Hepatic stellate cell (primary cell): Measurements from ENCODE around the gene ATP10B.
"Not testable (repeated sequence)": the region's sequence is repeated elsewhere in the genome, so short reads cannot be mapped to it uniquely, and the experiment has no call there.

ENCODE experiments used
- DNase-seq: peaks from one replicate; pipeline ENCODE4 v3.0.0; 2011; ENCODE audit warnings: low spot score

Gene ATP10B

GRCh38 chr5:160749682-160750081 is 102.3 kb downstream of the ATP10B start:
- DNase-seq = no peak

GRCh38 chr5:160749026-160749425 is 103.0 kb downstream of the ATP10B start:
- DNase-seq = no peak

- no peak for DNase-seq
Observed at GRCh38 chr5:160747987-160748386, 104.0 kb downstream of the ATP10B start.

- no peak for DNase-seq
Observed at GRCh38 chr5:160747559-160747958, 104.5 kb downstream of the ATP10B start.

GRCh38 chr5:160744268-160745101 is 107.5 kb downstream of the ATP10B start:
- DNase-seq = no peak

- no peak for DNase-seq
Observed at GRCh38 chr5:160743027-160743426, 109.0 kb downstream of the ATP10B start.

- DNase-seq = no peak
Observed at GRCh38 chr5:160742446-160742845, 109.6 kb downstream of the ATP10B start.

- no peak for DNase-seq
Observed at GRCh38 chr5:160727296-160727997, 124.6 kb downstream of the ATP10B start.

- no peak for DNase-seq
Observed at GRCh38 chr5:160726721-160727120, 125.3 kb downstream of the ATP10B start.

- DNase-seq = no peak
Observed at GRCh38 chr5:160720822-160721221, 131.2 kb downstream of the ATP10B start.

- DNase-seq = not testable (repeated sequence)
Observed at GRCh38 chr5:160715508-160715907, 136.5 kb downstream of the ATP10B start.

GRCh38 chr5:160703547-160704189 is 148.3 kb downstream of the ATP10B start:
- DNase-seq = no peak

GRCh38 chr5:160702934-160703333 is 149.1 kb downstream of the ATP10B start:
- no peak for DNase-seq

GRCh38 chr5:160702311-160702803 is 149.7 kb downstream of the ATP10B start:
- DNase-seq = no peak

- no peak for DNase-seq
Observed at GRCh38 chr5:160701403-160701802, 150.6 kb downstream of the ATP10B start.

GRCh38 chr5:160699301-160699700 is 152.7 kb downstream of the ATP10B start:
- DNase-seq = no peak

GRCh38 chr5:160697281-160697680 is 154.7 kb downstream of the ATP10B start:
- DNase-seq = no peak

- no peak for DNase-seq
Observed at GRCh38 chr5:160694896-160695295, 157.1 kb downstream of the ATP10B start.

GRCh38 chr5:160693831-160694465 is 158.1 kb downstream of the ATP10B start:
- DNase-seq = no peak

- no peak for DNase-seq
Observed at GRCh38 chr5:160692271-160692670, 159.7 kb downstream of the ATP10B start.

- no peak for DNase-seq
Observed at GRCh38 chr5:160685695-160686094, 166.3 kb downstream of the ATP10B start.

- DNase-seq = no peak
Observed at GRCh38 chr5:160685219-160685618, 166.8 kb downstream of the ATP10B start.
